Mucosa of descending colon (tissue), 3 donors: ENCODE measurements around the gene CSPG4. TPM values are rescaled to one million over a fixed set of nuclear protein-coding genes. Genes with fewer than 3 reads are reported as not detected.

ENCODE experiments used
- ATAC-seq: fragments of 200-7000 bp; cut with Tn5 transposase; one replicate; pipeline ENCODE4 v1.9.1; 2020; ENCODE audit warnings: mild to moderate bottlenecking, moderate library complexity
- DNase-seq, 3 donors: peaks; one replicate each; pipeline ENCODE4 v3.0.0-alpha.2; 2020
- H3K36me3 ChIP-seq: fragments of 200-600 bp; one replicate; pipeline ENCODE4 v1.8.0; 2021; ENCODE audit warnings: low read depth, mild to moderate bottlenecking
- H3K4me1 ChIP-seq: fragments of 200-600 bp; one replicate; pipeline ENCODE4 v1.8.0; 2021; ENCODE audit warnings: low read depth, mild to moderate bottlenecking
- H3K4me3 ChIP-seq: fragments of 200-600 bp; one replicate; pipeline ENCODE4 v1.8.0; 2021; ENCODE audit warnings: mild to moderate bottlenecking
- H3K9me3 ChIP-seq: fragments of 200-600 bp; one replicate; pipeline ENCODE4 v1.8.0; 2021; ENCODE audit warnings: mild to moderate bottlenecking
- CTCF ChIP-seq: fragments of 200-600 bp; IDR thresholded peaks from one replicate; pipeline ENCODE4 v1.8.0; 2022; ENCODE audit warnings: antibody characterized with exemption, mild to moderate bottlenecking
- intact Hi-C, 2 donors: fragments of 100-400 bp; cut with DNase I in 1 of 2; cut with micrococcal nuclease in 1 of 2; formaldehyde crosslinking; loops; one replicate each; pipeline versions ENCODE4 v1.11.0 to v1.11.1; 2022; cut with DNase I, micrococcal nuclease
- total RNA-seq, 3 donors: library from RNA; stranded (reverse); fragmentation: NEBNext Ultra II Directional in 2 of 3; extraction: Animal tissue kit (Norgen Biotek cat#: 25700) in 2 of 3; gene quantifications; one replicate each; pipeline versions ENCODE4 v1.2.1 to v1.2.4, GENCODE V29; 2021 to 2023
- donor health status: DM: no; HTN: no; CAD: no; lungs with moderate emphysema.
- donor health status: DM: no; HTN: no; CAD: no.
- donor health status: DM: no; HTN: yes; CAD: no.

CSPG4 gene
- total RNA-seq, 3 donors from 2014 or later: 3.0 to 86.8 (median 7.8) TPM

- Histone ChIP-seq H3K4me1 (peaks cover 33% of the 10 kb centered on the region), H3K36me3 (no peaks in the 10 kb centered on the region), H3K4me3 (no peak overlapping the region), H3K9me3 (no peaks in the 10 kb centered on the region)
- intact Hi-C loops: no loop called here
- ATAC-seq (no peak), DNase-seq (no peak)
- TF ChIP-seq CTCF: no peak
Measured at GRCh38 chr15:75656331-75656730, 56.3 kb downstream of the CSPG4 start.

- Histone ChIP-seq H3K36me3 (no peaks in the 10 kb centered on the region), H3K4me3 (no peak overlapping the region), H3K4me1 (peaks cover 36% of the 10 kb centered on the region), H3K9me3 (no peaks in the 10 kb centered on the region)
- ATAC-seq: no peak
- no peak for DNase-seq
- intact Hi-C loops: no loop called here
- TF ChIP-seq CTCF: no peak
Measured at GRCh38 chr15:75655931-75656330, 56.7 kb downstream of the CSPG4 start.

GRCh38 chr15:75654201-75654907 is 58.3 kb downstream of the CSPG4 start:
- ATAC-seq (no peak), DNase-seq (no peak)
- H3K36me3 ChIP-seq: no peaks in the 10 kb centered on the region
- no peak for TF ChIP-seq CTCF
- no peaks in the 10 kb centered on the region for H3K9me3 ChIP-seq
- intact Hi-C loops: no loop called here
- no peak overlapping the region for H3K4me3 ChIP-seq
- peaks cover 44% of the 10 kb centered on the region for H3K4me1 ChIP-seq

GRCh38 chr15:75653347-75653913 is 59.2 kb downstream of the CSPG4 start:
- Histone ChIP-seq H3K36me3 (no peaks in the 10 kb centered on the region), H3K4me3 (no peak overlapping the region), H3K9me3 (no peaks in the 10 kb centered on the region), H3K4me1 (peaks cover 50% of the 10 kb centered on the region)
- DNase-seq (no peak), ATAC-seq (no peak)
- intact Hi-C loops: no loop called here
- TF ChIP-seq CTCF: no peak

GRCh38 chr15:75651810-75652543 is 60.7 kb downstream of the CSPG4 start:
- intact Hi-C loops: no loop called here

More at GRCh38 chr15:75651810-75652543, 60.7 kb downstream of the CSPG4 start:
- Histone ChIP-seq H3K9me3 (no peaks in the 10 kb centered on the region), H3K4me3 (no peak overlapping the region), H3K36me3 (no peaks in the 10 kb centered on the region), H3K4me1 (peaks cover 50% of the 10 kb centered on the region)
- no peak for TF ChIP-seq CTCF
- DNase-seq (no peak), ATAC-seq (no peak)
